ENCODE data around the gene GNAL.

DNA sequence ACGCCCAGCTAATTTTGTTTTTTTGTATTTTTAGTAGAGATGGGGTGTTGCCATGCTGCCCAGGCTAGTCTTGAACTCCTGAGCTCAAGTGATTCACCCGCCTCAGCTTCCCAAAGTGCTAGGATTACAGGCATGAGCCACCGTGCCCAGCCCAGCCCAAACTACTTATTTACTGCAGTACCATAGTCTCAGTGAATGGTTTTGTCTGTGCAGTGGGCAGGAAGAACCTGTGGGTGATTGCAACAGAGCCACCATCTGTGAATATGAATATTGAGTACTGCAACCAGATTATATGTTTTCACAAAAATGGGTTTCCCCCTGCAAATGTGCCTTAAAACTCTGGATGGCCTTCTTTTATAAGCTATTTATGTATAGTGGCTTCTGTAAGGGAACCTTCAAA is 210.0 kb downstream of the GNAL start:
- no peak for TF ChIP-seq CREB1 (CRISPR knock-in tag; IDR thresholded peaks at IDR 0.05; ENCODE audit: low read depth)
- TF ChIP-seq, protein P1, sequence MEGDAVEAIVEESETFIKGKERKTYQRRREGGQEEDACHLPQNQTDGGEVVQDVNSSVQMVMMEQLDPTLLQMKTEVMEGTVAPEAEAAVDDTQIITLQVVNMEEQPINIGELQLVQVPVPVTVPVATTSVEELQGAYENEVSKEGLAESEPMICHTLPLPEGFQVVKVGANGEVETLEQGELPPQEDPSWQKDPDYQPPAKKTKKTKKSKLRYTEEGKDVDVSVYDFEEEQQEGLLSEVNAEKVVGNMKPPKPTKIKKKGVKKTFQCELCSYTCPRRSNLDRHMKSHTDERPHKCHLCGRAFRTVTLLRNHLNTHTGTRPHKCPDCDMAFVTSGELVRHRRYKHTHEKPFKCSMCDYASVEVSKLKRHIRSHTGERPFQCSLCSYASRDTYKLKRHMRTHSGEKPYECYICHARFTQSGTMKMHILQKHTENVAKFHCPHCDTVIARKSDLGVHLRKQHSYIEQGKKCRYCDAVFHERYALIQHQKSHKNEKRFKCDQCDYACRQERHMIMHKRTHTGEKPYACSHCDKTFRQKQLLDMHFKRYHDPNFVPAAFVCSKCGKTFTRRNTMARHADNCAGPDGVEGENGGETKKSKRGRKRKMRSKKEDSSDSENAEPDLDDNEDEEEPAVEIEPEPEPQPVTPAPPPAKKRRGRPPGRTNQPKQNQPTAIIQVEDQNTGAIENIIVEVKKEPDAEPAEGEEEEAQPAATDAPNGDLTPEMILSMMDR (conservative IDR thresholded peaks at IDR 0.05; ENCODE audit: low read depth in 2 of 2), result no peak
- no peak for TF ChIP-seq POLR2AphosphoS5 (IDR thresholded peaks at IDR 0.05; ENCODE audit: low read depth)
- no peak for TF ChIP-seq JUNB (IDR thresholded peaks at IDR 0.05; ENCODE audit: unreplicated experiment)
- no peak for TF ChIP-seq EZH2 (IDR thresholded peaks at IDR 0.05; ENCODE audit: low read depth, unreplicated experiment)
- TF ChIP-seq EZH2phosphoT487 (IDR thresholded peaks at IDR 0.05; ENCODE audit: unreplicated experiment), result no peak
- TF ChIP-seq NANOG (IDR thresholded peaks at IDR 0.05; ENCODE audit: borderline replicate concordance), result no peak

All from GM23338 (cell line).